Activated CD4-positive, alpha-beta T cell treated with anti-CD3 and anti-CD28 coated beads for 36 hours (primary cell): ENCODE results near the gene WNT5B. TPM values are rescaled to one million over a fixed set of nuclear protein-coding genes. Genes with fewer than 3 reads are reported as not detected.
"Not testable (repeated sequence)": the region's sequence is repeated elsewhere in the genome, so short reads cannot be mapped to it uniquely, and the experiment has no call there.

Experiments used
- ATAC-seq: fragments of 200-7000 bp; cut with Tn5 transposase; one replicate; pipeline ENCODE4 v1.10.0; 2021; ENCODE audit warnings: mild to moderate bottlenecking, moderate library complexity
- CTCF ChIA-PET: fragments of 350-600 bp; sonication (Branson Sonifier 250); formaldehyde crosslinking; loops from one replicate; lab custom pipeline; 2021; ENCODE audit warnings: antibody characterized with exemption; lab: Charles Lee
- POLR2A ChIA-PET: fragments of 350-600 bp; sonication (Branson Sonifier 250); formaldehyde crosslinking; loops from one replicate; lab custom pipeline; 2021; ENCODE audit warnings: antibody characterized with exemption, inconsistent platforms; lab: Charles Lee
- DNase-seq: peaks from one replicate; pipeline ENCODE4 v3.0.0-alpha.2; 2020
- H3K27ac Mint-ChIP-seq: one replicate; pipeline ENCODE4 v1.8.0; 2021; ENCODE audit warnings: mixed read lengths
- H3K27me3 Mint-ChIP-seq: one replicate; pipeline ENCODE4 v1.8.0; 2021; ENCODE audit warnings: mixed read lengths
- H3K36me3 Mint-ChIP-seq: one replicate; pipeline ENCODE4 v1.8.0; 2021; ENCODE audit warnings: low read depth, mixed read lengths
- H3K4me1 Mint-ChIP-seq: one replicate; pipeline ENCODE4 v1.8.0; 2021; ENCODE audit warnings: mixed read lengths
- H3K4me3 Mint-ChIP-seq: one replicate; pipeline ENCODE4 v1.8.0; 2021; ENCODE audit warnings: mild to moderate bottlenecking, moderate library complexity, mixed read lengths
- H3K9me3 Mint-ChIP-seq: one replicate; pipeline ENCODE4 v1.8.0; 2021; ENCODE audit warnings: low read depth, mixed read lengths
- intact Hi-C, 2 experiments: fragments of 100-400 bp; cut with DNase I in 1 of 2; cut with micrococcal nuclease in 1 of 2; formaldehyde crosslinking; loops; one replicate each; pipeline versions ENCODE4 v1.14.2 to v1.15.1; 2022 to 2024; cut with DNase I, micrococcal nuclease
- total RNA-seq, 2 experiments: library from RNA; stranded (reverse); gene quantifications; one replicate each; pipeline ENCODE4 v1.2.3, GENCODE V29; 2021

Gene WNT5B
- total RNA-seq, 2 experiments from 2014 or later: not detected

DNA sequence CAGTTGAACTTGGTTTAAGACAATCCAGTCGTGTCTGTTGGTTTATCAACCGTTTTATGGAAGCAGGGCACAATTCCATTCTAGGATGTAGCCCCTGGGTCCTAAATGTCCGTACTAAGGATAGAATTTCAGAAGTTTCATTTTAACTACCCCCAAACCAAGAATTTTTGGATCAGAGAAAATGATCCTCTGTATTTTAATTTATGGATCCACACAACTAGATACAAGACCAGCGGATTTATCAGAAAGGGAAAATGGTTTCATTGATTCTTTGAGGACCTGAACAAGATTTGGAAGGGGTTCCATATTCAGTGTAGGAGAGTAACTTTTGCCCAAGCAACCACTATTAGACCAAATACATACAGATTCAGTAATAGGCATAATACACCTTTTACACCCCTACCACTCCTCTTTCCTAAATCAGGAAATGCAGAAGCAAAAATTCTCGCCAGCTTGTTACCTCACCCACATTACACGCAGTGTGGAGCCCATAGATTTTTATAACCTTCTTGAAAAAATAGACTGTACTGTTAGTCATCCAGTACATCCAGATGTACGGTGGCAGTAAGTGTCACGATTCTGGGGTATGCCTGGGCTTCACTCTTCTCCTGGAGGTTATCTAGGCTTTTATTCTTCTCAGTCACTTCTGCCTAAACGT is 33.2 kb upstream of the WNT5B start:
- peaks cover 27% of the 10 kb centered on the region for H3K4me1 Mint-ChIP-seq
- intact Hi-C loops: loop anchor here in 1 of 2 experiments (2.0 kb wide), 2 partner anchors 95 to 1207 kb away; partner anchors contain the start of genes ADIPOR2 and KDM5A
- POLR2A ChIA-PET: no interaction called here
- peaks cover 15% of the 10 kb centered on the region for H3K36me3 Mint-ChIP-seq
- no peaks in the 10 kb centered on the region for H3K27me3 Mint-ChIP-seq
- H3K27ac Mint-ChIP-seq: no peak overlapping the region
- no peaks in the 10 kb centered on the region for H3K9me3 Mint-ChIP-seq
- no peak for ATAC-seq
- CTCF ChIA-PET: no interaction called here
- DNase-seq: no peak
- peak overlapping the region; percentile 98 for H3K4me3 Mint-ChIP-seq

DNA sequence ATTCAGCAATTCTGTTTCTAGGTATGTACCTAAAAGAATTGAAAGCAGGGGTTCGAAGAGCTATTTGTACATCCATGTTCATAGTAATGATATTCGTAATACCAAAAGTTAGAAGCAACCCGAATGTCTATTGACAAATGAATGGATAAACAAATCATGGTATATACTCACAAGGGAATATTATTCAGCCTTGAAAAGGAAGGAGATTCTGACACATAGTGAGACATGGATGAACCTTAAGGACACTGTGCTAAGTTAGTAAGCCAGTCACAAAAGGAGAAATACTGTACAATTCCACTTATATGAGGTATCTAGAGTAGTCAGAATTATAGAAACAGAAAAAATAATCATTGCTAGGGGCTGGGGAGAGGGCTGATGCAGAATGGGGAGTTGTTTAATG is 30.3 kb upstream of the WNT5B start:
- Mint-ChIP-seq H3K36me3 (no peaks in the 10 kb centered on the region), H3K27ac (no peak overlapping the region), H3K9me3 (no peaks in the 10 kb centered on the region), H3K27me3 (no peaks in the 10 kb centered on the region), H3K4me1 (peaks cover 36% of the 10 kb centered on the region), H3K4me3 (no peak overlapping the region)
- CTCF ChIA-PET: no interaction called here
- intact Hi-C loops: no loop called here
- DNase-seq (no peak), ATAC-seq (no peak)
- POLR2A ChIA-PET: no interaction called here

DNA sequence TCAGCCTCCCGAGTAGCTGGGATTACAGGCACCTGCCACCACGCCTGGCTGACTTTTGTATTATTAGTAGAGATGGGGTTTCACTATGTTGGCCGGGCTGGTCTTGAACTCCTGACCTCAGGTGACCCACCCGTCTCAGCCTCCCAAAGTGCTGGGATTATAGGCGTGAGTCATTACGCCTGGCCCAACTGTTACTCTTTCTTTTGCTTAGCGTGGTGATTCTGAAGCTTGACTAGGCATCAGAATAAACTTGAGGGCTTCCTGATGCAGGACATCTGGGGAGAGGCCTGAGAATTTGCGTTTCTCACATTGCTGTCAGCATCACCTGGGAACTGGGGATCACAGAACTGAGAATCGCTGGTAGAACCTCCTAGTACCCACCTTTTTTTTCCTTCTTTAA is 26.3 kb upstream of the WNT5B start:
- H3K4me3 Mint-ChIP-seq: not testable (repeated sequence)
- peak overlapping the region; percentile 94 for H3K27ac Mint-ChIP-seq
- peaks cover 44% of the 10 kb centered on the region for H3K4me1 Mint-ChIP-seq

DNA sequence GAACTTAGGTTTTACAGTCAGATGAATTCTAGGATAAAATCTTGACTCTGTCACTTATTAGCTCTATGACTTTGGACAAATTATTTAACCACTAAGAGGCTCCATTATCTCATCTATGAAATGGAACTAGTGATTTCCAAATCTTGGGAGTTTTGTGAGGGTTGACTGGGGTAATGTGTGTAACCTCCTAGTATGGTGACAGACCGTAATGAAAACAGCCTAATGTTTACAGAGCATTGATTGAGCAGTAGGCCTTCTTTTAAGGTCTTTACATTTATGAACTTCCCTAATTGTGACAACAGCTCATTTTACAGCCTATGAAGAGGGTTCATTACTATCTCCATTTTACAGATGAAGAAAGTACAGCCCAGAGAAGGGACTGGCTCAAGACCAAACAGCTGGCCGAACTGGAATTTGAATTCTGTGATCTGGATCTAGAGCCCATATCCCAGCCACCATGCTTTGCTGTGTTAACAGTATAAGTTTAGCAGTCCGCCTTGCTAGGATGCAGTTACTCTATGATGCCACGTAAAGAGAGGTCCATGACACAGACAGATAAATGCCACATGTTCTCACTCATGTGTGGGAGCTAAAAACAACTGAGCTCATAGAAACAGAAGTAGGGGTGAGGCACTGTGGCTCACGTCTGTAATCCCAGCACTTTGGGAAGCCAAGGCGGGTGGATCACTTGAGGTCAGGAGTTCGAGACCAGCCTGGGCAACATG is 25.6 kb upstream of the WNT5B start:
- DNase-seq (no peak), ATAC-seq (no peak)
- Mint-ChIP-seq H3K27me3 (no peaks in the 10 kb centered on the region), H3K27ac (peak overlapping the region; percentile 37), H3K36me3 (no peaks in the 10 kb centered on the region), H3K4me3 (no peak overlapping the region), H3K9me3 (no peaks in the 10 kb centered on the region), H3K4me1 (peaks cover 44% of the 10 kb centered on the region)
- ChIA-PET CTCF (interaction anchor here (0.7 to 4.7 kb wide), 8 partner anchors 10 to 1040 kb away, joined by 3 to 28 read pairs (median 8); partner anchors contain the start of gene FBXL14), POLR2A (interaction anchor here (0.5 to 1.1 kb wide), 2 partner anchors 612 to 654 kb away, joined by 3 to 4 read pairs; partner anchors contain the start of gene ERC1)
- intact Hi-C loops: no loop called here

More for the DNA sequence above, 26.3 kb upstream of the WNT5B start:
- intact Hi-C loops, H3K36me3 Mint-ChIP-seq, DNase-seq, ATAC-seq, H3K27me3 Mint-ChIP-seq, H3K9me3 Mint-ChIP-seq: not testable (repeated sequence)
- ChIA-PET POLR2A (interaction anchor here (1.1 kb wide), 1 partner anchor 611 kb away, joined by 3 read pairs; the partner anchor contains the start of gene ERC1), CTCF (interaction anchor here (0.6 to 4.7 kb wide), 9 partner anchors 9 to 1039 kb away, joined by 3 to 28 read pairs (median 5); partner anchors contain the start of gene FBXL14)

GRCh38 chr12:1604464-1604863 is 24.6 kb upstream of the WNT5B start:
- no peaks in the 10 kb centered on the region for H3K27me3 Mint-ChIP-seq
- ChIA-PET CTCF (interaction anchor here (0.5 to 4.7 kb wide), 10 partner anchors 11 to 487 kb away, joined by 3 to 28 read pairs (median 4); partner anchors contain the start of gene FBXL14), POLR2A (no interaction called here)
- DNase-seq (no peak), ATAC-seq (no peak)
- no peaks in the 10 kb centered on the region for H3K36me3 Mint-ChIP-seq
- H3K27ac Mint-ChIP-seq: peak overlapping the region; percentile 28
- intact Hi-C loops: no loop called here
- H3K9me3 Mint-ChIP-seq: no peaks in the 10 kb centered on the region
- H3K4me3 Mint-ChIP-seq: no peak overlapping the region
- peaks cover 44% of the 10 kb centered on the region for H3K4me1 Mint-ChIP-seq

- H3K27me3 Mint-ChIP-seq: no peaks in the 10 kb centered on the region
Observed at GRCh38 chr12:1605129-1606020, 23.7 kb upstream of the WNT5B start.

GRCh38 chr12:1606021-1606622 is 22.9 kb upstream of the WNT5B start:
- Mint-ChIP-seq H3K4me3 (peak overlapping the region; percentile 68), H3K27ac (peak overlapping the region; percentile 72), H3K27me3 (no peaks in the 10 kb centered on the region), H3K9me3 (no peaks in the 10 kb centered on the region), H3K4me1 (peaks cover 38% of the 10 kb centered on the region), H3K36me3 (no peaks in the 10 kb centered on the region)
- DNase-seq (peak; percentile 90), ATAC-seq (peak; percentile 53)
- ChIA-PET CTCF (interaction anchor here (0.6 to 2.9 kb wide), 8 partner anchors 10 to 488 kb away, joined by 3 to 18 read pairs (median 4); no protein-coding TSS in a partner anchor), POLR2A (interaction anchor here (0.9 kb wide), 1 partner anchor 15 kb away, joined by 3 read pairs; no protein-coding TSS in a partner anchor)
- intact Hi-C loops: no loop called here

More at GRCh38 chr12:1605129-1606020, 23.7 kb upstream of the WNT5B start:
- ChIA-PET CTCF (interaction anchor here (0.5 to 2.9 kb wide), 13 partner anchors 10 to 488 kb away, joined by 3 to 18 read pairs (median 4); no protein-coding TSS in a partner anchor), POLR2A (interaction anchor here (0.6 to 0.9 kb wide), 2 partner anchors 14 to 83 kb away, joined by 3 to 4 read pairs; no protein-coding TSS in a partner anchor)
- intact Hi-C loops: loop anchor here in 1 of 2 experiments (1.0 kb wide), 1 partner anchor 22 kb away; no protein-coding TSS in a partner anchor
- H3K4me1 Mint-ChIP-seq: peaks cover 44% of the 10 kb centered on the region
- peak; percentile 60 for ATAC-seq
- DNase-seq: peak; percentile 70
- peak overlapping the region; percentile 72 for H3K27ac Mint-ChIP-seq
- H3K36me3 Mint-ChIP-seq: no peaks in the 10 kb centered on the region
- H3K4me3 Mint-ChIP-seq: peak overlapping the region; percentile 68
- no peaks in the 10 kb centered on the region for H3K9me3 Mint-ChIP-seq

- CTCF ChIA-PET: interaction anchor here (1.4 kb wide), 1 partner anchor 45 kb away, joined by 5 read pairs; no protein-coding TSS in a partner anchor
Observed at GRCh38 chr12:1607940-1608712, 20.9 kb upstream of the WNT5B start.

GRCh38 chr12:1608713-1609119 is 20.3 kb upstream of the WNT5B start:
- no peak for ATAC-seq
- Mint-ChIP-seq H3K36me3 (no peaks in the 10 kb centered on the region), H3K4me1 (peaks cover 20% of the 10 kb centered on the region), H3K27me3 (no peaks in the 10 kb centered on the region), H3K9me3 (no peaks in the 10 kb centered on the region), H3K4me3 (no peak overlapping the region), H3K27ac (no peak overlapping the region)
- POLR2A ChIA-PET: no interaction called here
- CTCF ChIA-PET: interaction anchor here (1.4 kb wide), 1 partner anchor 45 kb away, joined by 5 read pairs; no protein-coding TSS in a partner anchor
- intact Hi-C loops: no loop called here
- no peak for DNase-seq

More at GRCh38 chr12:1607940-1608712, 20.9 kb upstream of the WNT5B start:
- H3K4me1 Mint-ChIP-seq: peaks cover 21% of the 10 kb centered on the region
- no peaks in the 10 kb centered on the region for H3K36me3 Mint-ChIP-seq
- H3K9me3 Mint-ChIP-seq: no peaks in the 10 kb centered on the region
- ATAC-seq (no peak), DNase-seq (no peak)
- POLR2A ChIA-PET: no interaction called here
- H3K27ac Mint-ChIP-seq: no peak overlapping the region
- H3K4me3 Mint-ChIP-seq: no peak overlapping the region
- intact Hi-C loops: no loop called here
- H3K27me3 Mint-ChIP-seq: no peaks in the 10 kb centered on the region
